Fibroblast of lung (primary cell): ENCODE data around the gene FAM222A.

Experiments
- CTCF ChIP-seq, 2 donors: IDR thresholded peaks in 1 of 2; conservative IDR thresholded peaks in 1 of 2; 1 replicate in 1 of 2; 2 replicates in 1 of 2; pipeline ENCODE4 v1.5.1; 2011 to 2012; ENCODE audit warnings: low read length in 2 of 2, control low read depth in 1 of 2, inconsistent platforms in 1 of 2, low read depth in 1 of 2, mild to moderate bottlenecking in 1 of 2
- EZH2 ChIP-seq: IDR thresholded peaks from 2 replicates; pipeline ENCODE4 v1.5.1; 2012; ENCODE audit warnings: low read length, control low read depth, mild to moderate bottlenecking; ENCODE audit errors: missing control alignments

GRCh38 chr12:109767991-109768900, 54.6 kb downstream of the FAM222A start:
- TF ChIP-seq EZH2: no peak
- no peak for TF ChIP-seq CTCF (conservative IDR thresholded peaks at IDR 0.05 in 1 of 2, IDR thresholded peaks at IDR 0.05 in 1 of 2; ENCODE audit: low read depth in 1 of 2, low read length in 2 of 2)
